Loucy (cell line): ENCODE data around the gene MYOF.

Experiments used
- H2AFZ ChIP-seq: fragments of 200-600 bp; sonication (generic); 2 replicates; pipeline ENCODE4 v1.6.0; 2016; ENCODE audit warnings: antibody characterized with exemption, mild to moderate bottlenecking, low read length, moderate library complexity
- H3F3A ChIP-seq: fragments of 200-600 bp; 2 replicates; pipeline ENCODE4 v1.6.0; 2016; ENCODE audit warnings: antibody characterized with exemption, low read depth, mild to moderate bottlenecking
- H3K27me3 ChIP-seq: fragments of 200-600 bp; sonication (generic); 2 replicates; pipeline ENCODE4 v1.6.1; 2014; ENCODE audit warnings: low read length, mild to moderate bottlenecking; ENCODE audit not compliant: insufficient read depth, poor library complexity, severe bottlenecking
- H3K36me3 ChIP-seq: fragments of 200-600 bp; sonication (generic); 2 replicates; pipeline ENCODE4 v1.6.1; 2016; ENCODE audit warnings: low read length; ENCODE audit not compliant: insufficient read depth
- H3K4me1 ChIP-seq: fragments of 200-600 bp; sonication (generic); 2 replicates; pipeline ENCODE4 v1.5.1; 2014; ENCODE audit warnings: low read length, mild to moderate bottlenecking; ENCODE audit not compliant: insufficient read depth, poor library complexity, severe bottlenecking
- H3K4me2 ChIP-seq: fragments of 200-600 bp; sonication (generic); 2 replicates; pipeline ENCODE4 v1.6.0; 2014; ENCODE audit warnings: antibody characterized with exemption, low read length, low read depth, mild to moderate bottlenecking; ENCODE audit not compliant: poor library complexity, severe bottlenecking
- H3K4me3 ChIP-seq: fragments of 200-600 bp; sonication (generic); 2 replicates; pipeline ENCODE4 v1.5.1; 2014; ENCODE audit warnings: low read length, mild to moderate bottlenecking, mixed read lengths; ENCODE audit not compliant: poor library complexity, severe bottlenecking
- H3K79me2 ChIP-seq: fragments of 200-600 bp; sonication (generic); 2 replicates; pipeline ENCODE4 v1.6.1; 2014; ENCODE audit warnings: low read length; ENCODE audit not compliant: insufficient read depth
- H3K9ac ChIP-seq: fragments of 200-600 bp; sonication (generic); 2 replicates; pipeline ENCODE4 v1.6.0; 2014; ENCODE audit warnings: mild to moderate bottlenecking, low read depth, low read length, moderate library complexity; ENCODE audit not compliant: poor library complexity, severe bottlenecking
- H3K9me2 ChIP-seq: fragments of 200-600 bp; sonication (generic); replicated peaks from 2 replicates; pipeline ENCODE4 v1.6.1; 2016; ENCODE audit warnings: low read depth, low read length, mixed read lengths
- H3K9me3 ChIP-seq: fragments of 200-600 bp; sonication (generic); 2 replicates; pipeline ENCODE4 v1.6.1; 2014; ENCODE audit warnings: mild to moderate bottlenecking, antibody characterized with exemption, low read length, low read depth; ENCODE audit not compliant: insufficient read depth
- H4K20me1 ChIP-seq: fragments of 200-600 bp; sonication (generic); 2 replicates; pipeline ENCODE4 v1.6.0; 2014; ENCODE audit warnings: antibody characterized with exemption, low read length, mild to moderate bottlenecking; ENCODE audit not compliant: insufficient read depth, poor library complexity, severe bottlenecking
- CTCF ChIP-seq: fragments of 200-600 bp; sonication (generic); conservative IDR thresholded peaks from 2 replicates; pipeline ENCODE4 v1.5.1; 2014; ENCODE audit warnings: mild to moderate bottlenecking, antibody characterized with exemption, low read length
- EZH2phosphoT487 ChIP-seq: fragments of 200-600 bp; IDR thresholded peaks from 2 replicates; pipeline ENCODE4 v1.6.1; 2018; ENCODE audit warnings: antibody characterized with exemption, mild to moderate bottlenecking, moderate library complexity, borderline replicate concordance

The MYOF gene

GRCh38 chr10:93313798-93314197 is 168.3 kb downstream of the MYOF start:
- H3K9ac ChIP-seq, result no peak overlapping the region
- no peak for TF ChIP-seq EZH2phosphoT487
- TF ChIP-seq CTCF, result no peak
- no peaks in the 10 kb centered on the region for H3K9me2 ChIP-seq
- H3K36me3 ChIP-seq, result no peaks in the 10 kb centered on the region
- H4K20me1 ChIP-seq, result no peaks in the 10 kb centered on the region
- no peaks in the 10 kb centered on the region for H3K4me1 ChIP-seq
- H3F3A ChIP-seq, result no peaks in the 10 kb centered on the region
- H3K9me3 ChIP-seq, result no peaks in the 10 kb centered on the region
- no peak overlapping the region for H2AFZ ChIP-seq
- no peaks in the 10 kb centered on the region for H3K27me3 ChIP-seq
- no peak overlapping the region for H3K4me3 ChIP-seq
- no peak overlapping the region for H3K4me2 ChIP-seq
- H3K79me2 ChIP-seq, result no peaks in the 10 kb centered on the region

- Histone ChIP-seq H3K9me2 (no peaks in the 10 kb centered on the region), H3F3A (no peaks in the 10 kb centered on the region), H3K79me2 (no peaks in the 10 kb centered on the region), H3K4me1 (no peaks in the 10 kb centered on the region), H3K4me3 (no peak overlapping the region), H3K27me3 (no peaks in the 10 kb centered on the region), H3K9me3 (no peaks in the 10 kb centered on the region), H3K4me2 (no peak overlapping the region), H3K9ac (no peak overlapping the region), H4K20me1 (no peaks in the 10 kb centered on the region), H2AFZ (no peak overlapping the region), H3K36me3 (no peaks in the 10 kb centered on the region)
- TF ChIP-seq CTCF, result no peak
- TF ChIP-seq EZH2phosphoT487, result no peak
Observed at GRCh38 chr10:93309062-93309461, 173.1 kb downstream of the MYOF start.

GRCh38 chr10:93305122-93305521 is 177.0 kb downstream of the MYOF start:
- Histone ChIP-seq H3K4me3 (no peak overlapping the region), H3F3A (no peaks in the 10 kb centered on the region), H3K36me3 (no peaks in the 10 kb centered on the region), H3K79me2 (no peaks in the 10 kb centered on the region), H3K27me3 (no peaks in the 10 kb centered on the region), H3K9me3 (no peaks in the 10 kb centered on the region), H3K4me2 (no peak overlapping the region), H4K20me1 (no peaks in the 10 kb centered on the region), H3K4me1 (no peaks in the 10 kb centered on the region), H2AFZ (no peak overlapping the region), H3K9ac (no peak overlapping the region), H3K9me2 (no peaks in the 10 kb centered on the region)
- TF ChIP-seq CTCF (no peak), EZH2phosphoT487 (no peak)
